KOPT-K1 (cell line): Measurements from ENCODE around the gene SUCLG1.
"Not testable (repeated sequence)": the region's sequence is repeated elsewhere in the genome, so short reads cannot be mapped to it uniquely, and the experiment has no call there.

Source experiments
- H3K27ac ChIP-seq: fragments of 200-600 bp; sonication (generic); 2 replicates; pipeline ENCODE4 v1.5.1; 2016; ENCODE audit warnings: antibody characterized with exemption, mild to moderate bottlenecking, low read depth, low read length; ENCODE audit not compliant: poor library complexity, severe bottlenecking
- H3K36me3 ChIP-seq: fragments of 200-600 bp; sonication (generic); 2 replicates; pipeline ENCODE4 v1.5.1; 2017; ENCODE audit warnings: antibody characterized with exemption, mild to moderate bottlenecking, low read length, moderate library complexity; ENCODE audit not compliant: insufficient read depth
- H3K9me3 ChIP-seq: fragments of 200-600 bp; sonication (generic); 2 replicates; pipeline ENCODE4 v1.5.1; 2017; ENCODE audit warnings: antibody characterized with exemption, low read length, mild to moderate bottlenecking; ENCODE audit not compliant: insufficient read depth, poor library complexity, severe bottlenecking

Gene SUCLG1

DNA sequence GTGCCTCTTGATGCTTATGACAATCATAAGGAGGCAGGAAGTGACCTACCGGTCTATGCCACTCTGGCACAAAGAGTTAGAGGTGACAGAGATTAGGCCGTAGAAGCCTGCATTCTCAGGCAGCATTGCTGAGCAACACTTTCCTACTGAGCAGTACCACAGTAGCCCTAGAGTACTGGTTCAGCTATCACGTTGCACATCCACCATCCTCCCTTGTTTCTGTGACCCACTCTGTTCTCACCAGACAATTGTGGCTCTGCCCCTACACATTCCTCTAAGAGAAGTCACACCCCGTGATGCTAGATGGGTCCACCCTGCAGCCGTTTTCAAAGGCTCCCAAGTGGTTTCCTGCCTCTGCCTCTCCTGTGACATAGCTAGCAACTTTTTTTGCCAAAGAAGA, 22.6 kb upstream of the SUCLG1 start:
- Histone ChIP-seq H3K36me3 (no peaks in the 10 kb centered on the region), H3K9me3 (peaks cover 11% of the 10 kb centered on the region), H3K27ac (no peak overlapping the region)

GRCh38 chr2:84478867-84479266, 19.8 kb upstream of the SUCLG1 start:
- H3K27ac ChIP-seq, result no peak overlapping the region

GRCh38 chr2:84477886-84478285, 18.8 kb upstream of the SUCLG1 start:
- Histone ChIP-seq H3K36me3 (no peaks in the 10 kb centered on the region), H3K27ac (no peak overlapping the region), H3K9me3 (peaks cover 22% of the 10 kb centered on the region)

More at GRCh38 chr2:84478867-84479266, 19.8 kb upstream of the SUCLG1 start:
- Histone ChIP-seq H3K9me3 (peaks cover 22% of the 10 kb centered on the region), H3K36me3 (no peaks in the 10 kb centered on the region)

- no peaks in the 10 kb centered on the region for H3K36me3 ChIP-seq
- H3K27ac ChIP-seq, result no peak overlapping the region
- peaks cover 45% of the 10 kb centered on the region for H3K9me3 ChIP-seq
Observed at GRCh38 chr2:84474176-84474575, 15.1 kb upstream of the SUCLG1 start.

DNA sequence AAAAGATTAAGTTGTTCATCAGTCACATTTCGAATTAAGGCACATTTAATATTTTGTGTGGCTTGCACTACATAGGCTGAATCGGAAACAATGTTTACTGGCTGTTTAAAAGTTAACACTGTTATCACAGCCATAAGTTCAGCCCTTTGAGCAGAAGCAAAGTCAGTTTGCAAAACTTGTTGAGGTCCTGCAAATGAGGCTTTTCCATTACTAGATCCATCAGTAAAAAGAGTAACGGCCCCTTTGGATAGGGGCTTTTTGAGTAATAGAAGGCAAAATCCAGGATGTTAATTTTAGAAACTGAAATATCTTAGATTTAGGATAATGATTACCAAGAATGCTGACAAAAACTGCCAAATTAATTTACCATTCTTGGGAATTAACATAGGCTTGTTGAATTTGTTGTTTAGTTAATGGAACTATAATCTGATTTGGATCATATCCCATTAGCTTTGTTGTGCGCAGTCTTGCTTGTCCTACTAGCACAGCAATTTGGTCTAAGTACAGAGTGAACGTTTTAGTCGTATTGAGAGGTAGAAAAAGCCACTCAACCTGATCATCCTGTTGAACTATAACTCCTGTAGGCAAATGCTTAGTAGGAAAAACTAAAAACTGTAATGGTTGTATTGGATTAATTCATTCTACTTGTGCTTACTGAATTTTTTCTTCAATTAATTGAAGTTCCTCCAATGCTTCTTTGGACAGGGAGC, 13.9 kb upstream of the SUCLG1 start:
- H3K9me3 ChIP-seq, result peaks cover 52% of the 10 kb centered on the region
- H3K36me3 ChIP-seq, result no peaks in the 10 kb centered on the region
- no peak overlapping the region for H3K27ac ChIP-seq

DNA sequence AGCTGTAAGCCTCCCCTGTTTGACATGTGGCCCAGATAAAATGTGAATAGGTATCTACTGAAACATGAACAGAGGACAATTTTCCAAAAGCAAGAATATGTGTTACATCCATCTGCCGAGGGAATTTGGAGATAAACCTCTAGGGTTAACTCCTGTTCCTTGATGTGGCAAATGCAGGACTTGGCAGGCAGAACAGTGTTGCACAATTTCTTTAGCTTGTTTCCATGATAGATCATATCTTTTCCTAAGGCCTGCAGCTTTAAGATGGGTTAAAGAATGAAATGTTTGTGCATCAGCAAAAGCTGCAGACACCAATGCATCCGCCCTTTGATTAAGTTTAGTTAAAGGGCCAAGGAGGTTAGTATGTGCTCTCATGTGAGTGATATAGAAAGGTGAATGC, 13.3 kb upstream of the SUCLG1 start:
- H3K9me3 ChIP-seq, result peaks cover 50% of the 10 kb centered on the region
- H3K27ac ChIP-seq, H3K36me3 ChIP-seq: not testable (repeated sequence)

- Histone ChIP-seq H3K36me3 (no peaks in the 10 kb centered on the region), H3K9me3 (peaks cover 55% of the 10 kb centered on the region), H3K27ac (no peak overlapping the region)
Observed at GRCh38 chr2:84467389-84467788, 8.3 kb upstream of the SUCLG1 start.

GRCh38 chr2:84461310-84461709, 2.2 kb upstream of the SUCLG1 start:
- peaks cover 12% of the 10 kb centered on the region for H3K9me3 ChIP-seq
- H3K27ac ChIP-seq, result no peak overlapping the region
- H3K36me3 ChIP-seq, result no peaks in the 10 kb centered on the region

DNA sequence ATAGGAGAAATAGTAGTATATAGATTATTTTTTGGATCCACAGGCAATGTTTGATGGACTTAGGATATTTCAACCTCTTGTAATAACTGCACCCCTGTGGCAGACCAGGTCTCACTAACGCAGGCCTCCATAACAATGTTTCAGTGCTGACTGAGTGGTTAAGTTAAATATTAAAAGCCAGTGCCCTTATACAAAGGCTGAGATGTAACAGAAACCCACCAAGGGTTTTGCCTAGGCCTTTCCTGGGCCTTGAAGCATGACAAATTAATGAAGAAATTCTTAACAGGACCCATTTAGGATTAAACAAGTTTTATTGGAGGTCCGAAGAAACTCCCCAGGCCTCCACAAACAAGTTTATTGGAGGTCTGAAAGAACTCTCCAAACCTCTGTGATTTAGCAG, 1.6 kb upstream of the SUCLG1 start:
- H3K36me3 ChIP-seq, result no peaks in the 10 kb centered on the region
- no peak overlapping the region for H3K27ac ChIP-seq
- H3K9me3 ChIP-seq, result peaks cover 5% of the 10 kb centered on the region

DNA sequence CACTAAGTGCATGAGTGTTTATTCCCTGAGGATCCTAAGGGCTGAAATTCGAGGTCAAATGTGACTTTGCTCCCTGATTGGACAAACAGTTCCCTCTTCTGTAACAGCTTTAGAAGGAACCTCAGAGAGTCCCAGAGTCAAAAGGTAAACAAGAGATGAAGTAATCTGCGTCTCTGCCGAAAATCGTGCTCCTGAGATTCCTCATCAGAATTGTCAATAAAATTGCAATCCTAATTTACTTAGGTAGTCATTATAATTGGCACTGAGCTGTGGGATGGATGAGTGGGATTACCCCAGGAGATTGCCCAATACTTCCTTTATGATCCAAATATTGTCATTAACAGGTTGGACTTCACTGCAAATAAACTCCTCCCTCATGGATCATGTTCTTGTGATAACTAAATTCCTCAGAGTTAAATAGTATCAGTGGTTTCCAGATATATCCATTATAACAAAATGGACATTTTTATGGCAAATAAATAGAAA, 907 bp upstream of the SUCLG1 start:
- Histone ChIP-seq H3K9me3 (no peaks in the 10 kb centered on the region), H3K27ac (peak overlapping the region; percentile 68), H3K36me3 (no peaks in the 10 kb centered on the region)

- Histone ChIP-seq H3K27ac (peak overlapping the region; percentile 68), H3K9me3 (no peaks in the 10 kb centered on the region), H3K36me3 (no peaks in the 10 kb centered on the region)
Observed at GRCh38 chr2:84458551-84459017, 496 bp downstream of the SUCLG1 start.

- Histone ChIP-seq H3K27ac (no peak overlapping the region), H3K36me3 (no peaks in the 10 kb centered on the region), H3K9me3 (no peaks in the 10 kb centered on the region)
Observed at GRCh38 chr2:84457686-84458085, 1.4 kb downstream of the SUCLG1 start.

GRCh38 chr2:84456156-84456555, 2.9 kb downstream of the SUCLG1 start:
- Histone ChIP-seq H3K36me3 (no peaks in the 10 kb centered on the region), H3K27ac (no peak overlapping the region), H3K9me3 (no peaks in the 10 kb centered on the region)

GRCh38 chr2:84454581-84454980, 4.5 kb downstream of the SUCLG1 start:
- no peaks in the 10 kb centered on the region for H3K36me3 ChIP-seq
- H3K9me3 ChIP-seq, result no peaks in the 10 kb centered on the region
- H3K27ac ChIP-seq, result no peak overlapping the region

DNA sequence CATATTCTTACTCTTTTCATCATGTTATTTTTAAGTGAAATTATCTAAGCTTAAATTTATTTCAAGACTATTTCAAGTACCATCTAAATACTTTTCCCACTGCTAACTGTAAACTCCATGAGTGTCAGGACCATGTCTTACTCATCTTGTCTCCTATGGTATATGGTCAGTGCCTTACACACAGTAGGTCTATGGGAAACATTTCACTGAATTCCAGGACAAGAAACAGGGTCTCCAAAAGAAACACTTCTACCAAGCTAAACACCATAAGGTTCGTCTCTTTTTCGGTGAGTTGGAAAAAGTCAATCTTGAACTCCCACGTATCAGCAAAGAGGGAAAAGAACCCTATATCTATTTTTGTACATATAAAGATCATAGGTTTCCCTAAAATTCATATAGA, 6.5 kb downstream of the SUCLG1 start:
- no peak overlapping the region for H3K27ac ChIP-seq
- H3K36me3 ChIP-seq, result peaks cover 11% of the 10 kb centered on the region

DNA sequence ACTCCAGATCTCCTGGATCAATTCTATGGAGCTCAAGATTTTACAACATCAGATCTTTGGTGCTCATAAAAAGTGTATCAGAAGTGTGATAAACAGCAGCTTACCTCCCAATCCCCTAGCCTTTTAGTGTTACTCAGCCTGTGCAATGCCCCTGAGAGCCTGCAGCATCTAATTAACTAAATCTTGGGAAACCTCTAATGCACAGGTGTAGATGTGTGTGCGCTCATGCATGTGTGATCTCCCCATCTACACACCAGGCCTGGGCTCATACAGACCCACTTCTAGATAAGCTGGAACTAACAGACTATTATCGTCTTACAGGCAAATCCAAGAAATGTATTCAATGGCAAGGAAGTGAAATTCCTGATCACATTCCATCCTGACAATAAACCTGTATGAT, 7.5 kb downstream of the SUCLG1 start:
- H3K9me3 ChIP-seq, result no peaks in the 10 kb centered on the region
- H3K36me3 ChIP-seq, result peaks cover 18% of the 10 kb centered on the region
- H3K27ac ChIP-seq, result no peak overlapping the region

More for the DNA sequence above, 6.5 kb downstream of the SUCLG1 start:
- H3K9me3 ChIP-seq, result no peaks in the 10 kb centered on the region
